NCI-H2227 treated with DMSO at 0.1 percent for 48 hours (cell line): ENCODE data around the gene THRA.

Experiments used
- DNase-seq: peaks from one replicate; lab custom pipeline; 2025; lab: John Stamatoyannopoulos, UW

The THRA gene

DNA sequence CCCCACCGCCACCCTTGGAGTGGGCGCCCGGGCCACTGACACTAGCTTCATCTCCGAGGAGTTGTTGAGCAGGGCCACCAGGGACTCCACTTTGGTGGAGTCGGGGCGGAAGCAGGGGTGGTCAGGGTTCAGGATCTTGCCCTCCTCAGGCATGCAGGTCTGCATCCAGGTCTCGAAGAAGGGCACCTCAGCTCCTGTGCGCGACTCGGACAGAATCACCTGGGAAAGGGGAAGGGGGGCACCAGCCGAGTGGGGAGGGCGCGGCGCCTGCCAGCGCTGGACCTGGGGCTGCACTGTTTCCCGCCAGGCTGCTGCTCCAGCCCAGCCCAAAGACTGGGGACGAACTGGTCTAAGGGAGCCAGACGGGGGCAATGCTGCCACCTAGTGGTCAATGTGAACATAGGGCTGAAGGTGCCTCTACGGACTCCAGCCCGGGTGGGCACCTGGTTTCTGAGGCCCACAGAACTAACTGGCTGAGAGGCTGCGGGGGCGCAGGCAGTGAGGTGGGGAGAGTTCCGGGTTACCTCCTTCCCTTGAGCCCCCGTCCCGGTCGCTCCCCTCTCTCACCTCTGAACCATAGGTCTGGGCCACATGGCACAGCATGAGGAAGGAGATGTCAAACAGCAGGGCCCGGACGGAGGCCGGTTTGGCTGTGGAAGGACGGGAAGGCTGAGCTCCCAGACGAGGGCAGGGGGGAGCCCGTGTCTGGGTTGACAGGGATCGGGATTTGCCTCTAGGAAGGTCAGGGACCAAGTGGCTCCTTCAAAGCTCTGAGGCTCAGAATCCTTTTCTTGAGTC, 35.8 kb upstream of the THRA start:
- DNase-seq, result peak; percentile 85

DNA sequence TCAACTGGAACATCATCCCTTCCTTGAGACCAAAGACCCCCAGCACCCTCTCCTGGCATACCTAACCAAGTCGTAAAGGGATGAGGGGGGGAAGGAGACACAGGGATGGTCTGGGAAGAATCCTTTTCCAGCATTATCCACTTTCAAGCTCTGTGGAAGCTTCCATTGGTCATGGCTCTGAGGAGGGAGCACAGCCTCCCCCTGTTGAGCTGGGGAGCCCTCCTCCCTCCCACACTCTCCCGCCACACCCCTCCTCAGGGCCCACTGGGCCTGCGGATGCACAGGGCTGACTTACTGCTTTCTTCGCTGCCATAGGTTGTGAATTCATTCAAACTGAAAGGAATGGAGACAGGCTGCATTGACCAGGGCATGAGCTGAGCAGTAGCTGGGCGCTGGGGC, 35.2 kb upstream of the THRA start:
- no peak for DNase-seq

DNA sequence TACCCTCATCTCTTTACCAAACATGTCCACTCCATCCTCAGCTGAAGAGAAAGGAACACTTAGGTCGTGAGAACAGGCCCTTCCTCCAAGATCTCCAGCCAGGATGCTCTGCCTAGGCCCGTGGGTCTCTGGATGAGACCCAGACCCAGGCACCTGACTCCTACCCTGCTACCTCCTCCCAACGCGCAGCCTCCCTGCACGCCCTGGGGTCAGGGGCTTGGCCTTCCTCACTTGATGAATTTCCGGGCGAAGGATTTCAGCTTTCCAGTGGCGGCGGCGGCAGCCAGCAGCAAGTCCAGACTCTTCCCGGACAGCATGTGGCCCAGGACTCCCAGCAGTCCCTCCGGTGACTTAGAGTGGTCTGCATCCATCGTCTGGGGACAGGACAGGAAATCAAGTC, 34.2 kb upstream of the THRA start:
- no peak for DNase-seq

DNA sequence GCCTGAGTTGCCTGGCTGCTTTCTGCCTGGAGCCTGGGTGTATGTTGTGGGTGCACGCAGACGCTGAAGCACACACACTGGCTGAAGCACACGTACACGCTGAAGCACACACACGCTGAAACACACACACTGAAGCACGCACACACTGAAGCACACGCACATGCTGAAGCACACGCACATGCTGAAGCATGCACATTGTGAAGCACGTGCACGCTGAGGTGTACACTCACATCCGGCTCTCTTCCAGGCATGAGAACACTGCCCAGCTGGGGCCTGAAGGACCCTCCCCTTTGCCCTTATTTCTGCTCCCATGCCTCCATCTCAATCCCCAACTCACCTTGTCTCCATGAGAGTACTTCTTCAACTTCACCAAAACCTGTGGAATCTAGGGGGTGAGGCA, 31.1 kb upstream of the THRA start:
- no peak for DNase-seq

DNA sequence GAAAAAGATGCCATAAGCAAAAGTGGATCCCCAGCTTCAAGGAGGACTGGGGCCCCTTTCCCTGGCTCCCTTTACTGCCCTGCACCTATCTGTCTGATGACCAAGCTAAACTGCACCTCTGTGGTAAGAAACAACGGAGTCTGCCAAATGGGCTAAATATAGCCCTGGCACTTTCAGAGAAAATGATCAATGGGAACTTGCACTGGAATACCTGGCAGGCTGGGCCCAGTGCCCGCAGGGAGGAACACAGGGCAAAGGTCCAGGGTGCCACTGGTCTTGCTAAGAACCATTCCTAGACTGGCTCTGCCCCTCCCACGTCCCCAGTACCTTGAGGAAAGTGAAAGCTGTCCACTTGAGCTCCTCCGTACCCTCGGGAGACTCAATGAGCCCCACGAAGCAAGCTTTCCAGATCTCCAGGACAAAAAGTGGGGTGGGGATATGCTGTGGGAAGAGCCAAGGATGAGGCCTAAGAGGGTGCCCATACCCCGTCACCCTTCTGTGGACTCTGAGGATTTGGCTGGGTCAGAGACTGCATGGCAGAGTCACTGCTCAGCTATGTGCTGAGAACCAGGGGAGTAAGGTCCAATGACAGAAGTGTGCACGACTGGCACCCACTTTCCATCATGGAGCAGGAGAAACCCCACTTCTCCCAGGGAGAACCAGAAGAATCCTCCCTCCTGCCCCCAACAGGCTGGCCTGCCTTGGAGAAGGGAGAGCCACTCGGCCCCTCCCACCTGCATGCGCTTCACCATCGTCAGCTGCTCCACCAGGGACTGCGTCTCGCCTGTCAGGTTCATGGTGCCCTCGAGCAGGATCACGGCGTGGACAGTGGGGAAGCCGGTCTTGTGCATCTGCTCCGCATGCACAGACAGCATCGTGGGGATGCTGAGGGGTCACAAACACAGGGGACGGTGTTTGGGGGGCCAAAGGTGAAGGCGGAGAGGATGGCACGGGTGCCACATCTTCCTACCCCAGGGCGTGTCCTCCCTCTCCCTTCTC, 30.1 kb upstream of the THRA start:
- DNase-seq, result no peak

DNA sequence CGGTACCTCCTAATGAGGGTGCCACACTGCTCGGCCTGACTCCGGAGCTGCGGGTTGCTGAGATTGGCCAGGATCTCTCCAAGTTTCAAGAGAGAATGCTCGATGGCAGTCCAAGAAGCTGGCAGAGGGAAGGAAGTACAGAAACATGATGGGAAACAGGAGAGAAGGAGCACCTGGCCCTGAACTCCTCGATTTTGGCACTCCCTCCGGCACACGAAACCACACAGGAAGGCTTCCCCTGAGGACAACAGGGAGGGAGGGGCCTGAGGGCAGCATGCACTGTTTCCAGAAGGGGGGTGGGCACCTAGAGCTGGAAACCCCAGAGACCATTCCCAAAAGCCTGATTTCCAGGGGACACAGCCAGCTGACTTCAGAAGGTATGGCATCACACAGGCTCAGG, 29.4 kb upstream of the THRA start:
- DNase-seq, result no peak

DNA sequence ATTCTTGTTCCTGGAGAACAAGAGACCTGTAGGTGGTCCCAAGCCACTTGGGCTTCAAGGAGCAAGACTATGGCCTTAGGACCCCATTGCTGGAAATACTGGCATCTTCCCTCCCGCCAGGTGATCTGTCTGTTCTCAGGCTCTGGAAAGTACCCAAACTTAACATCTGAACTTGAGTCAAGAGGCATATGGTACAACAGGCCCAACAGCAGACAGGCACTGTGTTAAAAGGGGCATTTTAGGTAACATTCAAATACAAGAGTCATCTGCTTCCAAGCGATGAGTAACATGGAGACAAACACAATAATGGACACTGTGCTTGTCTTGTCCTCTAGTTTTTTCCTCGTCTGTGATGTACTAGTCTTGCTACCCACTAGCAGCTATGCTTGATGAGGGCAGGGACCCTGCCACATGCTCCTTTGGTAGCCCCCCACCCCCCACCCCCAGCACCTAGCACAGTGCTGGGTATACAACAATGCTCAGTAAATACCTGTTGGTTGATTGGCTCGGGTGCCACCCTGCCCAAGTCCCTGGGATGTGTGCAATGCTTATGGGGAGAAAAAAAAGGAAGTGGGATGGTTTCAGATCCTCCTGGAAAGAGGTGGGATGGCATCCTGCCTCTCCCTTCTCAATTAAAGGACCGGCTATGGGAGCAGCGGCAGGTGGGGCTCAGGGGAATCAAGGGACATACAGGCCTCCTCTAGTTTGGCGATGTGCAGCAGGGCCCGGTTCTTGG, 28.2 kb upstream of the THRA start:
- no peak for DNase-seq

DNA sequence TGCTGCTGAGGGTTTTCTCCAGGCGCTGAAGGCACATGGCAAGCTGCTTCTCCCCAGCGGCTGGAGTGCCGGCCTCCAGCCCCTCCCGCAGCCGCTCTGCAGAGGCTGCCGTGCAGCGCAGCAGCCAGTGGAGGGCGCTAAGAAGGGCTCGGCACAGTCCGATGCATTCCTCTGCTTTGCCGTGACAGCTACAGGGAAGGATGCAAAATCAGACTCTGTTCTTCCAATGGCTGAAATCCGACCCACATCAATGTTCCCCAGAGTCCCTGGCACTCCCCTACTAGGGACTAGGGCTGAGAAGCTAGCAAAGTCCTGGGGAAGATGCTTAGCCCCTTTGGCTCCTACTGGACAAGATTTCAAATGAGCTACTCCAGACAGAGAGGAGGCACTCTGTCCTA, 27.6 kb upstream of the THRA start:
- peak; percentile 35 for DNase-seq

DNA sequence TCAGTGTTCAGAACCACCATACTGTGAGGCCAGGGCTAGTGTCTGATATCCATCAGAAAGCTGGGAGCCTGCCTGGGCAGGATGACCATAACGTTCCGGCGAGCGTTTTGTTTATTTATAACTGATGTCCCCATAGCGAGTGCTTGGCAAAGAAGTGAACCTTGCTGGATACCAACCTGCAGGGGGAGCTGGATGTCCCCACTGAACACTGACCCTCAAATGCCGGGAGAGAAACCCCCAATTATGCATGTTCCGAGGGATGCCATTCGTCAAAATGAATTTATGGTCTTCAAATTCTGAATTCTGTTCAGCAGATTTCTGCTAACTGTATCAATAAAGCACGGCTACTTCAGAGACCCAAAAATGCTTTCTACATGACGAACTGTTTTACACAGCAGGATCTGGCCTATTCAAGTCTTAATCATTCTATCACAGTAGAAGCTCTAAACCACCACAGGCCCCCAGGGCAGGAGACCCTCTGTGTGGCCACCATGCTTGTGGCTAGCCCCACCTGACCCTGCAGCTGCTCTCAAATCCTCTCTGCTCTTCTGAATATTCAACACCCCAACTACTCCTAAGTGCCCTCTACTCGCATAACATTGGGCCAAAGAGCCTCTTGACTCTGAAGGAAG, 23.8 kb upstream of the THRA start:
- peak; percentile 29 for DNase-seq

DNA sequence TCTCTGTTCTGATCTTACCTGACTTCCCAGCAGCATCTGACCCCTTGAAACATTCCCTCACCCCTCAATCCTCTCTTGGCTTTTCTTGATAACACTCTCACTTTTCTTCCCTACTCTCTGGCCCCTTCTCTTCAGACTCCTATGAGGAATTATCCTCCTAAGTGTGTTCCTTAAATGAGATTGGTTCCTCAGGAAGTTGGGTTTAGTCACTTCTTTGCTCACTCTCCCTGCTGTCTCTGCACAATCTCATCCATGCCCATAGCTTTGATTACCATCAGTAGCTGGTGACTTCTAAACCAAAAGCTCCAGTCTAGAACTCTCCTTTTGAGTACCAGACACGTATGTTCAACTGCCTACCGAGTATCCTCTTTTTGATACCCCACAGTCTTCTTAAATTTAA, 21.6 kb upstream of the THRA start:
- no peak for DNase-seq

DNA sequence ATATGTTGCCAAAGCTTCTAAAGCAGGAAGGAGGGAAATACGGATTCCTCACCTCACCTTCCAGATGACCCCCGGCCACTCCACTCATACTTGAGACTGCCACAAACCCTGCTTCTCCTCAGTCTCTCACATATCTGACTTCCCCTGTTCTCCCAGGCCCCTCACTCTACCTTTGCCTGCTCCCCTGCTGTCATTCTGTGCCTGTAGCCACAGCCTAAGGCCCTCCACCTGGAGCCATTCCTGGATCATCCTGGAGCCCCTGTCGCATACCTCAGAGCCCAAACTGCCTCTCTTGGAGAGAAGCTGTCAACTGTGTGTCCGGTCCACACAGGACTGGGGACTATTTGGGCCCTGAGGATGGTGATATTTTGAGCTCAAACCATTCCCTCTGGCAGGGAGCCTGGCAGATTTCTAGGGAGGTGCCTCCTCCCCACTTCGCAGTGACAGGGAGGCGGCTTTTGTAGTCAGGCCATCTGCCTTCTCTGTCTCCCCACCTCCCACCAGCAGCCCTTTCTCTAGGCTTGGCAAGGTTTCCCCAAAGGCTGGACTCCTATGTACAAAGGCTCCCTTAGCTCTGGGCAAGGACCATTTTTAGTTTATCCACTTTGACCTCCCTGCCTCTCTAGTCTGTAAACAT, 6.3 kb upstream of the THRA start:
- DNase-seq, result no peak

DNA sequence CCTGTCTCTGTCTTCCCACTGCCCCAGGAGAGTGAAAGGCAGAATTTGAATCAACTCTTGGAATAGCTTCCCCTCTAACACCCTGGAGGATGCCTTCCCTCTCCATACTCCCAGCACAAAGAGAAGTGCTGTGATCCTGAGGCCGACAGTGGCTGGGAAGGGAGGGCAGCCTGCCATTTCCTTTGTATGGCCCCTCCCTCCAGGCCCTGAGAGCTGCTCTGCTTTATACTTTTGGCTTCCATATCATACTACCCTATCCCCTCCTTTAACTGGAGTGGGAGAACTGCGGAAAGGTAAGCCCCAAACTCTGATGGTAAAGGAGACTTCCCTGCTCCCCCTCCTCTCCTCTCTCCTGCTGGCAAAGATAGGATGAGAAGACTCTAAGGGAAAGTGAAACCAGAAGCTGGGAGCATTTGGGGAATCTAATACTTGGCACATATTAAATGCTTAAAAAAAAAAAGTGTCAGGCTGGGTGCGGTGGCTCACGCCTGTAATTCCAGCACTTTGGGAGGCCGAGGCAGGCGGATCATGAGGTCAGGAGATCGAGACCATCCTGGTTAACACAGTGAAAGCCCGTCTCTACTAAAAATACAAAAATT, 4.5 kb upstream of the THRA start:
- DNase-seq, result no peak

DNA sequence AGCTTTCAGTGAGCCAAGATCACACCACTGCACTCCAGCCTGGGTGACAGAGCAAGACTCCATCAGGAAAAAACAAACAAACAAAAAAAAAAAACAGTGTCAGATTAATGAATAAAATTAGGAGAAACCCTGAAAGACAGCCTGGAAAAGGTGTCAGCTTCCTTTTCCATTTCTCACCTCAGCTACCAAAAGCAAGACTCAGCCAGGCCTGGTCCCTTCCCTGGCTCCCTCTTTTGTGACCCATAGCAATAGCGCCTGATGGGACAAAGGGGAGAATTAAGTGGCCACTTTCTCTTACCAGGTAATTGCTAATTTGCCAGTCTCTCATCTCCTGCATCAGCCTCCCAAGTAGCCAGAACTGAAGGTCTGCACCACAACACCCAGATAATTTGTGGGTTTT, 3.9 kb upstream of the THRA start:
- no peak for DNase-seq

DNA sequence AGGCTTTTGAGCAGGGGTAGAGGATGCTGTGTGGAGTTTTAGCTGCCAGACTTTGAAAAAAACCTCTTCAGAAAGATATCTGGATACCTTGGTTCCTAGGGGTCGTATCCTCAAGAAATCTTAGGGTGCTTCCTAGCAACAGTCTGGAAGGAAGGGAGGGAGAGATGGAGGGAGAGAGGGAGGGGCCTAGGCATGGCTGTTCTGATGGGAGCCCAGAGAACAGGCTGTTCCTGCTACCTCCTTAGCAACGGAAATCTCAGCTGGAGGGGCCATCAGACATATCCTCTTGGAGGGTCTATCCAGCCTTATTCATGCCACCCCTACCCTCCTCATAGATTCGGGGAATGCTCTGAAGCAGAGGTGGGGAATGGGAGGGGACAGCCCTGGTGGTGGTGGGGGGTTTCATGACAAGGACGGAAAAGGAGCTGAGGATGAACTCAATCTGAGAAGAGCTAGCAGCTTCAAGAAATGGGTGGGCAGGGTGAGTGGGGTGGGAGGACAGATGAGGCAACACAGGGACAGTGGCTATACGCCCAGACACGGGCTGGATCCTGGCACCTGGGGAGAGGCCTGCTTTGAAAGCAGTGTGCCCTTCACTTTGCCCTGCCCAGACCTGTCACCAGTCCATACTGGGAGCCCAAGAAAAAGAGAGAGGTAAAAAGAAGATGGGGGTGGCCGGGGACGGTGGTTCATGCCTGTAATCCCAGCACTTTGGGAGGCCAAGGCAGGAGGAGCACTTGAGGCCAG, 2.9 kb upstream of the THRA start:
- no peak for DNase-seq

DNA sequence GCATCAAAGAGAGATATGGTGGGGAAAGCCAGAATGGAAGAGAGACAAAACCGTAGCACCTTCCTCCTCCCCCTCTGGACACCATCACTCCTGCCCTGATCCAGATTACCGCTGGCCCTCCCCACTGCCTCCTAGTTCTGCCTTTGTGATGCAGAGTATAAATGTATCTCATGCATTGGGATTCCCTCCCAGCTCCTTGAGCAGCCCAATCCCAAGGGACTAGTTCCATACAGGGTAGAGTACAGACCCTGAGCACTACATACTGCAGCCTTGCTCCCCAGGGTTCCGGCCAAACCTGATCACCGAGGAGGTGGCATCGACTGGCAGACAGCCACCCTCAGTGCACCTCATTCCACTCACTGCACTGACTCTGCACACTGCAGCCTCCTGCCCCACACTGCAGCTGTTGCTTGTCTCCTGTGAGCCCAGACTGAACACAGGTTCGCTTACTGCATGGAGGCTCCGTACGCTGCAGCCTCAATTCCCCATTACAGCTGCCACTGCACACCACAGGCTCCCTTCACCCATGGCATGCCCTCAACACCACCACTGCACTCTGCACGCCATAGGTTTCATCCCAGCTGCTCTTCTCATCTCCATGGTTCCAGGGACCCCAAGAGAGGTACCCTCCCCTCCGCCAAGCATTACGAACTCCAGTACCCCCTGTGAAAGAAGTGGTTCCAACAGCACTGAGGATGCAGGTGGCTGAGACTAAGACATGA, 1.7 kb upstream of the THRA start:
- no peak for DNase-seq

DNA sequence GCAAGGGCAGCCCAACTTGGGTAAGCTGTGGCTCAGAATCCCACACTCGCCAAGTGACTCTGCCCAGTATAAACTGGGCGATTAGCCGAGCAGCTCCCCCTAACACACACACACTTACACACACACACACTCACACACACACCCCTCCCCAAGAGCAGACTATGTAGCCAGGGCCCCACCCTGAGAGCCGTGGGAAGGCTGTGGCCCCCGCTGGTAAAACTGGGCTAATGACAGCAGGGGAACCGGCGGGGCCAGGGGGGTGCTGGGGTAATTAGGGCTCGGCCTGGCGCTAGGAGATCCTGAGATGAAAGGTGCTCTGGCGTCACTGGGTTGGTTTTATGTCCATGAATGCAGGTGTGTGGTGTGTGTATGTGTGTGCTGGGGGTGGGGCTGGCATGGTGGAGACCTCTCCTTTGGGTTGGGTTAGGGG, 1.1 kb upstream of the THRA start:
- no peak for DNase-seq

DNA sequence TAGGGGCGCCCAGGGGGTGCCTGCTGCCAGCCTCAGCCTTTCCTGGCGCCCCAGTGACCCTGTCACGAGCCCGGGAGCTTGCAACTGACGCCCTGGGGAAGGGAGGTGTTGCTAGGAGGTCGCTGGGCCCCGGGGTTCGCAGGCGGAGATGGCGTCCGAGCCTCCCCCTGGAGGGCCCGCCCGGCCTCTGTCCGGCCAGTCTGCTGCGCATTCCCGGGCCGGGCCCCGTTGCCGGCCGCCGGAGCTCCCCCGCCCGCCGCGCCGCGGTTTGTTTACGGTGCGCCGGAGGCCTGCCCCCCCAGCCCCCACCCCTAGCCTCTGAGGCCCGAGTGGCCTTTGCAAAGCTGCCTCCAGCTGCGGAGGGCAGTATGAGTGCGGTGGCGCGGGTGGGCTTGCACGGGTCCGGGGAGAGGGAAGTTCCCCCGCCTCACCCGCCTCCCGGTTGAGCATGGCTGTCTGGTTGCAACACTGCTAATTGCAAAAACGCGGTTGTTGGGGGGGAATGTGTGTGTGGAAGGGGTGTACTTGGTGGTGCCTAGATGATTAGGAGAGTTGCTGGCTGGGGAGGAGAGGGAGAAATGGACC, 514 bp downstream of the THRA start:
- DNase-seq, result no peak

DNA sequence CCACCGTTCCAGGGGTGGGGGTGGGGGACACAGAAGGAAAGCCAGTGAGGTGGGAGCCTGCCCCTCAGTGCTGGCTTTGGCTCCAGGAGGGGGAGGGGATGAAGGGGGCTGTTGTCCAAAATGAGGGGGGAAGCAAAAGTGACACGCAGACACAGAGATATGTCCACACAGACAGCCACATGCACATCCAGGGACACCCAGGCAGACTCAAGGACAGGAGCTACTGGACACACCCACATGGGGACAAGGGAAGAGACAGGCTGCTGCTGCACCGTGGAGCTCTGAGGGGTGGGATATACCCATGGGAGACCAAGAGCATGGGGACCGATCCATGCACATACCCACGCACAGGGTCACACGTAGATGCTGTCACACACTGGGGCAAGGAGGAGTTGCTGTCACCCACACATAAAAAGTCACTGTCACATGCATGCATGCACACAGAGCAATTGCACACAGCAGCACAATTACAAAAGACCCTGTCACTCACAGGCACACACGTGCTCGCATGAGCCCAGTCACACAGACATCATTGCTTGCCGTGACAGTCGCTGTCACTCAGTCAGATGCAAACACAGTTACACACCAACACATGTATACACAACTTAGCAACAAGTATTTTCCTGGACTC, 1.3 kb downstream of the THRA start:
- DNase-seq, result no peak
